Fibroblast of peridontal ligament (primary cell): ENCODE measurements around the gene ZNF219.
A peak's percentile ranks its signal among the peaks of the same experiment; 100 is the strongest.

Experiments used
- DNase-seq: peaks from one replicate; pipeline ENCODE4 v3.0.0-alpha.2; 2010; ENCODE audit errors: extremely low read depth

ZNF219 gene

GRCh38 chr14:21043974-21044618 is 54.4 kb downstream of the ZNF219 start:
- DNase-seq: no peak

GRCh38 chr14:21043387-21043973 is 55.0 kb downstream of the ZNF219 start:
- DNase-seq: no peak

- DNase-seq: no peak
Observed at GRCh38 chr14:21042918-21043317, 55.5 kb downstream of the ZNF219 start.

GRCh38 chr14:21041676-21042433 is 56.6 kb downstream of the ZNF219 start, which contains the start of gene RNASE7:
TSS of gene RNASE7 (plus strand) at chr14:21042362. CDS start at chr14:21042993, 631 bp downstream.
- DNase-seq: peak; percentile 41

DNA sequence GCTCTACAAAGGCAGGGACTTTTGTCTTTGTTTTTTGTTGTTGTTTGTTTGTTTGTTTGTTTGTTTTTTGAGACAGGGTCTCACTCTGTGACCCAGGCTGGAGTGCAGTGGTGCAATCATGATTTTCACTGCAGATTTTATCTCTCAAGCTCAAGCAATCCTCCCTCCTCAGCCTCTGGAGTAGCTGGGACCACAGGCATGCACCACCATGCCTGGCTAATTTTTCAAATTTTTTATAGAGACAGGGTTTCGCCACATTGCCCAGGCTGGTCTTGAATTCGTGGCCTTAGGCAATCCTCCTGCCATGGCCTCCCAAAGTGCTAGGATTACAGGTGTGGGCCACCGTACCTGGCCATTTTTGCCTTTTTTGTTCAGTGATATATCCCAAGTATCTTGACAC is 57.5 kb downstream of the ZNF219 start:
- DNase-seq: peak; percentile 15

GRCh38 chr14:21040370-21040925 is 58.0 kb downstream of the ZNF219 start:
- DNase-seq: no peak
